Measurements from ENCODE around the gene PINK1.
"Not testable (repeated sequence)": the region's sequence is repeated elsewhere in the genome, so short reads cannot be mapped to it uniquely, and the experiment has no call there.

PINK1 gene

DNA sequence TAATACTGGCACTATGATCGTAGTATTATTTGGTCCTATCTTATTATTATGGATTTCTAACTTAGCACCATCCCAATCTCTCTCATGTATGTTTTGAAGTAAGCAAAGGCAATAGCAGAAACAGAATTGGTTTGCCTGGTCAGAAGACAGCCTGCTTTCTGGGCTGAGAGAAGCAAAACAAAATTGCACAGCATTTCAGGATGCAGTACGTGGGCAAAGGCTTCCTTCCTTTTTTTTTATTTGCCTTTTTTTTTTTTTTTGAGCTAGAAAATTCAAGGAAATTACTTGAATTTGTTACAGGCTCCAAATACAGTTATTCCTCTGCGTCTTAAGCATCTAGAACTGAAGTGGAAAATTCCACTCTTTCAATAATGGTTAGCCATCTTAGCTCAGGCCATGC lies 35.6 kb upstream of the PINK1 start:
- no peak overlapping the region for H3K27ac ChIP-seq (ENCODE audit: low read length)
- H3K36me3 ChIP-seq (ENCODE audit: control insufficient read depth, low read depth, low read length): no peaks in the 10 kb centered on the region
- H3K27me3 ChIP-seq (ENCODE audit: control insufficient read depth, insufficient read depth, low read length): no peaks in the 10 kb centered on the region
- H3K4me1 ChIP-seq (ENCODE audit: control insufficient read depth, low read depth, low read length): no peaks in the 10 kb centered on the region
- H3K9ac ChIP-seq (ENCODE audit: low read length): no peak overlapping the region
- no peaks in the 10 kb centered on the region for H3K9me3 ChIP-seq (ENCODE audit: control insufficient read depth, low read depth, low read length)
- no peak overlapping the region for H3K4me3 ChIP-seq (ENCODE audit: low read length)

DNA sequence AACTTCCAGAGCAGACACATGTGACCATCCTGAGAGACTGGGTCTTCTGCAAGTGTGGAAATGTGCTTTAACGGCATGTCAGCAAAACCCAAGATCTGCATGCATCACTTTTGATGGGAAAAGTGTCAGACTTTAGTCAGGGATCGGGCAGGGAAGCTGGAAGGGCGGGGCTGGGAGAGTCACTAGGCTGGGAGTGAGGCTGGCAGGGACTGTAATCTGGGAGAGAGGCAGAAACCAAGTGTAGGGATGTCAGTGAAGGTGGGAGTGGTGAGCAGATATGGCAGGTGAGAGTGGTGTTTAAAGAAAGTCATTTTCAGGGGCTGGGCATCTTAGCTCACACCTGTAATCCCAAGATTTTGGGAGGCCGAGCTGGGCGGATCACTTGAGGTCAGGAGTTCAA lies 33.1 kb upstream of the PINK1 start:
- no peaks in the 10 kb centered on the region for H3K9me3 ChIP-seq (ENCODE audit: control insufficient read depth, low read depth, low read length)
- H3K9ac ChIP-seq (ENCODE audit: low read length): no peak overlapping the region
- no peak overlapping the region for H3K27ac ChIP-seq (ENCODE audit: low read length)
- no peaks in the 10 kb centered on the region for H3K36me3 ChIP-seq (ENCODE audit: control insufficient read depth, low read depth, low read length)
- H3K27me3 ChIP-seq (ENCODE audit: control insufficient read depth, insufficient read depth, low read length): no peaks in the 10 kb centered on the region
- H3K4me3 ChIP-seq (ENCODE audit: low read length): no peak overlapping the region
- H3K4me1 ChIP-seq (ENCODE audit: control insufficient read depth, low read depth, low read length): no peaks in the 10 kb centered on the region

DNA sequence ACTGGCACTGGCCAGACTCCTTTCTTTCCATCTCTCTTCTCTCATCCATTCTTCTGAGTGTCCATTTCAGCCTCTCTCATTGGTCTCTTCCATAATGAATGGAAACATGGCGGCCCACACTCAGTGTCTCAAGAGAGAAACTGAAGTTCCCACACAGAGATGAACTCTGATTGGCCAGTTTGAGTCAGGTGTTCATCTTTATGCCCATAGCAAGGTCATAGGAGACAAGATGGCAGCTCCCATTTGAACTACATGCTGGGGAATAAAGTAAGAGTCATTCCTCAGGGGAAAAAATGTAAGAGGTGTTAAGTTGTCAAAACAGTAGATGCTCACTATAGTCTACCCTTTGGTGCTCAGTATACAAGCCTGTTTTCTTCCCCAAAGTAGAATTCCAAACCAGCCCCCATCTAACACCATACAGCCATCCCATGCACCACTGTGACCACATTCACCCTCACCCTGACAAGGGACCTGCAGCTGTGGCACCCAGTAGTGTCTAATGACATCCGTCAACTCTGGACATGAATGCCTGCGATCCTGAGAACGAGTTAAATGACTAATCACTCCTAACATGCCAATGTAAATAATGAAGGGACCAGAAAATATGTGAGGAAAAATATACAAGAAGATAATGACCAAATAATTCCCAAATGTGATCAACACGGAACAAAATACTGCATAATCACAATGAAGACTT lies 32.0 kb upstream of the PINK1 start:
- H3K4me1 ChIP-seq (ENCODE audit: control insufficient read depth, low read depth, low read length): no peaks in the 10 kb centered on the region
- no peak overlapping the region for H3K27ac ChIP-seq (ENCODE audit: low read length)
- no peaks in the 10 kb centered on the region for H3K36me3 ChIP-seq (ENCODE audit: control insufficient read depth, low read depth, low read length)
- no peaks in the 10 kb centered on the region for H3K27me3 ChIP-seq (ENCODE audit: control insufficient read depth, insufficient read depth, low read length)
- no peaks in the 10 kb centered on the region for H3K9me3 ChIP-seq (ENCODE audit: control insufficient read depth, low read depth, low read length)
- H3K4me3 ChIP-seq (ENCODE audit: low read length): no peak overlapping the region
- H3K9ac ChIP-seq (ENCODE audit: low read length): no peak overlapping the region

DNA sequence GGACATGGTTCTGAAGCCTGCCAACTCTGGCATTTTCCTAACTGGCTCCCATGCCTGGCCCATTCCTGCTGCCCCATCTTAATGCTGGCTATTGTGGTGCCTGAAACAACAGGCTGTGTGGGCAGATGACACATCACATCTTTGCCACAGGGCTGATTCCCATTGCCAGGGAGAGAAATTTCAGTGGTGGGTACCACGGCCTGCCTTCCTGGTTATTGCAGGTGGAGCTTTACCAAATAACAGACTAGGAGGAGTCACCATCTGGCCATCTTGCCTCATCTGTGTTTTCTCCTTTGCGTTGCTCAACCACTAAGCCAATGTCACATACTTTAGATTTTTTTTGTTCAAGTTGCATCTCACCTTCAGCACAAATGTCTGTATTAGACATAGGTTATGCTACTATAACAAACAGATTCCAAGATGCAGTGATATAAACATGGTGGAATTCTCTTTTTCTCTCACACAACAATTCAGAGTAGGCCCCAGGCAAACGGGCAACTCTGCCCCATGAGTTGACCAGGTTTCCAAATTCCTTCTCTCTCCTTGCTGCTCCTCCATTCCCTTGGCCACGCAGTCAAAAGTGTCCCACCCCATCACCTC lies 30.3 kb upstream of the PINK1 start:
- H3K36me3 ChIP-seq (ENCODE audit: control insufficient read depth, low read depth, low read length): no peaks in the 10 kb centered on the region
- H3K9ac ChIP-seq (ENCODE audit: low read length): no peak overlapping the region
- H3K4me1 ChIP-seq (ENCODE audit: control insufficient read depth, low read depth, low read length): no peaks in the 10 kb centered on the region
- no peaks in the 10 kb centered on the region for H3K9me3 ChIP-seq (ENCODE audit: control insufficient read depth, low read depth, low read length)
- H3K27ac ChIP-seq (ENCODE audit: low read length): no peak overlapping the region
- H3K27me3 ChIP-seq (ENCODE audit: control insufficient read depth, insufficient read depth, low read length): no peaks in the 10 kb centered on the region
- H3K4me3 ChIP-seq (ENCODE audit: low read length): no peak overlapping the region

DNA sequence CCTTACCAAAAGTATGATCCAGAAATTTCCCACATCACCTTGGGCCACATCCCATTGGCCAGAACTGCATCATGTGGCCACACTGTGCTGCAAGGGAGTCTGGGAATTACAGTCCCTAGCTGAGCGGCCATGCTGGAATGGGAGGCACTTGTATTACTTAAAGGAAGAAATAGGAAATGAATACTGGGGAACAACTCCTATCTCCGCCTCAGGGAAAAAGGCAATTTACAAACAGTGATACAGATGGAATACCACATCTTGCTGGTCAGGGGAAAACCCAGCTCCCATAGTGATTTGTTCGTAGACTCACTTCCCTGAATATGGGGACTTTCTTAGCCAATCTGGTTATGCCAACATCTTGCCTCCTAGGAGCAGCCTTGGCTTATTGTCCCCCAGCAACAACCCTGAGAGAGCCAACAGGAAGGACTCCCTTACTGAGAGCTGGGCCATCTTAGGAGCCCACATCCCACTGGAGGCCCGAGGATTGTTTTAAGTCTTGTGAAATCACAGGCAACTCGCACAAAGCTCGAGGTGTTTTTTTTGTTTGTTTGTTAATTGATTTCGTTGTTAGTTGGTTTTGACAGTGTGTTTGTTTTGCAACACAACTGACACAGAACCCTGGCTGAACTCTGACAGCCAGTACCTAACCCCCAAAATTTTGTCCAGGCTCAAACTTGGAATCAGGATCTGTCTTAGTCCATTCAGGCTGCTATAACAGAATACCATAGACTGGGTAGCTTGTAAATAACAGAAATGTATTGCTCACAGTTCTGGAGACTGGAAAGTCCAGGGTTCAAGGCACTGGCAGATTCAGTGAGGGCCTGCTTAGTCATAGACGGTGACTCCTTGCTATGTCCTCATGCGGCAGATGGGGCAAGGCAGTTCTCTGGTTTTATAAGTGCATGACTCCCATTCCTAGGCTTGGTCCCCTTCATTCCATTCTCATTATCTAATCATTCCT lies 29.5 kb upstream of the PINK1 start:
- H3K9me3 ChIP-seq (ENCODE audit: control insufficient read depth, low read depth, low read length): no peaks in the 10 kb centered on the region
- H3K4me1 ChIP-seq (ENCODE audit: control insufficient read depth, low read depth, low read length): no peaks in the 10 kb centered on the region
- no peaks in the 10 kb centered on the region for H3K36me3 ChIP-seq (ENCODE audit: control insufficient read depth, low read depth, low read length)
- no peak overlapping the region for H3K27ac ChIP-seq (ENCODE audit: low read length)
- no peak overlapping the region for H3K4me3 ChIP-seq (ENCODE audit: low read length)
- H3K27me3 ChIP-seq (ENCODE audit: control insufficient read depth, insufficient read depth, low read length): no peaks in the 10 kb centered on the region
- no peak overlapping the region for H3K9ac ChIP-seq (ENCODE audit: low read length)

DNA sequence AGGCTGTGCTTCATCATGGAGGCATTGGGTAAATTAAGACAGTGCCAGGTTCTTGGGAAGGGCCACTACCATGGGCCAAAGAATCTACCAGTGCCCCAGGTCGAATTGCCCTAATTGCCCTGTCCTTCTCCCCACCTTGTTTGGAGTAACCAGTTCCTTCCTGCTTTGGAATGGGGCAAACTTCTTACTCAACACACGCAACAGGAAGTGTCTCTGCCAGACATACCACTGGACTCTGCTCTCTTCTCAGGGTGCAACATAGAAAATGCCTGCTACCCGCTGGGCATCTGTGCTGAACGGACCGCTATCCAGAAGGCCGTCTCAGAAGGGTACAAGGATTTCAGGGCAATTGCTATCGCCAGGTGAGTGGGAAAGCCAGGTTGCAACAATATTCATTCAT lies 28.6 kb upstream of the PINK1 start:
- Histone ChIP-seq H3K9me3 (ENCODE audit: control insufficient read depth, low read depth, low read length) (no peaks in the 10 kb centered on the region), H3K36me3 (ENCODE audit: control insufficient read depth, low read depth, low read length) (no peaks in the 10 kb centered on the region), H3K27me3 (ENCODE audit: control insufficient read depth, insufficient read depth, low read length) (no peaks in the 10 kb centered on the region), H3K9ac (ENCODE audit: low read length) (no peak overlapping the region), H3K27ac (ENCODE audit: low read length) (no peak overlapping the region), H3K4me3 (ENCODE audit: low read length) (no peak overlapping the region), H3K4me1 (ENCODE audit: control insufficient read depth, low read depth, low read length) (peaks cover 3% of the 10 kb centered on the region)

DNA sequence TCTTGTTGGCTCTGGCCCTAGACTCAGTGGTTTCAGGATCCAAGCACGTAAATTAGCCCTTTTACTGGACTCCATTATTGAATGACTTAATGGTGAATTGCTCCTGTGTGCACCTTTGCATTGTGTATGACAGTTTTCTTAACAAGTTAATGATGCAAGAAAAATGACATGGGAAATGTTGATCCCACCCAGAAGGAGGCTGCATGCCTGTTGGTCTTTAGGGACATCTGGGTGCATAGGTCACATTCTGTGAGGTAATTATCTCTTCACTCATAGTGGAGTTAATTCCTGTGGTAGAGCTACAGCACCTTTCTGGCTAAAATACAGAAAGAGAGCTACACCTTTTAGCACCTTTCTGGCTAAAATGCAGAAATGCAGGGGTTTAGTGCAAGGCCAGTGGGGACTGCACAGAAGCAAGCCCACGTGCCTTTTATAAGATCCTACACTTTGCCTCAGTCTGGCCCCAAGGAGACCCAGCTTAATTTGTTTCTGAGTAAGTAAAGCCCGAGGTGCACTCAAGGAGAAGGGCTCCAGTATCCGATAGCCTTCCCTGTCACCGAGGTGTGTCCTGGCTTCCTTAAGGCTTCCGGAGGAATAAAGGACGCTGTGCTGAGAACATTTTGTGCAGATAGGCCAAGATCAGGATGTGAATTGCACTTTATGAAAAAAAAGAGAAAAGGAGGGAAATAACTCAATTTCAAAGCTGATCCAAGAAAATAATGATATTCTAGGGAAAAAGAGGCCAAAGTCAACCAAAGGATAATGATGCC lies 26.3 kb upstream of the PINK1 start:
- H3K36me3 ChIP-seq (ENCODE audit: control insufficient read depth, low read depth, low read length); H3K9me3 ChIP-seq (ENCODE audit: control insufficient read depth, low read depth, low read length); H3K9ac ChIP-seq (ENCODE audit: low read length); H3K4me3 ChIP-seq (ENCODE audit: low read length); H3K27ac ChIP-seq (ENCODE audit: low read length); H3K4me1 ChIP-seq (ENCODE audit: control insufficient read depth, low read depth, low read length); H3K27me3 ChIP-seq (ENCODE audit: control insufficient read depth, insufficient read depth, low read length): not testable (repeated sequence)

DNA sequence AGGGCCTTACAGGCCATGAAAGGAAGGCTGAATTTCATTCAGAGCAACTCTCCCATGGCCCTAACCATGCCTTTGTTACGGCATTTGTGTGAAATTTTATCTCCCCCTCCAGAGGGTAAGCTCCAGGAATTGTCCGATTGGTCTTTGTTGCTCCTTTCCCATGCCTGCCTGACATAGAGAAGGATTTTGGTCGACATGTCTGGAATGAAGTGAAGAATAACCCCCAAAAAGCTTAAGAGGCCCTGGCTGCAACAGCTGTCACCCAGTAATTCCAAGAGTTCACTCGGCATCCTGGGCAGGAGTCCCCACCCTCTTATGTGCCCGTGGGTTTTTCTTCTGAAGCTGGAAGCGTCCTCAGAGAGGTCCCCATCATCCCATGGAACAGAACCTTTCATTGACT lies 23.7 kb upstream of the PINK1 start:
- Histone ChIP-seq H3K27me3 (ENCODE audit: control insufficient read depth, insufficient read depth, low read length) (no peaks in the 10 kb centered on the region), H3K27ac (ENCODE audit: low read length) (no peak overlapping the region), H3K4me3 (ENCODE audit: low read length) (no peak overlapping the region), H3K9ac (ENCODE audit: low read length) (no peak overlapping the region), H3K4me1 (ENCODE audit: control insufficient read depth, low read depth, low read length) (peaks cover 11% of the 10 kb centered on the region), H3K36me3 (ENCODE audit: control insufficient read depth, low read depth, low read length) (no peaks in the 10 kb centered on the region), H3K9me3 (ENCODE audit: control insufficient read depth, low read depth, low read length) (no peaks in the 10 kb centered on the region)

DNA sequence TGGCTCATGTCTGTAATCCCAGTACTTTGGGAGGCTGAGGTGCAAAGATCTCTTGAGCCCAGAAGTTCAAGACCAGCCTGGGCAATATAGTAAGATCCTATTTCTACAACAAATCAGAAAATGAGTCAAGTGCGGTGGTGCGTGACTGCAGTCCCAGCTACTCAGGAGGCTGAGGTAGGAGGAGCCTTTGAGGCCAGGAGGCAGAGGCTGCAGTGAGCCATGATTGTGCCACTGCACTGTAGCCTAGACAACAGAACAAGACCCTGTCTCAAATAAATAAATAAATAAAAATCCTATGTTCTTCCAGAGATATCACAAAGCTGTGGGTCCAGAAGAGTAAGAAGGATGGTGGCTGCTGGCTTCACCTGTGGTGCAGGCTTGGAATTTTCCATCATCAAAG lies 22.3 kb upstream of the PINK1 start:
- H3K27me3 ChIP-seq (ENCODE audit: control insufficient read depth, insufficient read depth, low read length): no peaks in the 10 kb centered on the region
- H3K27ac ChIP-seq (ENCODE audit: low read length): no peak overlapping the region
- no peaks in the 10 kb centered on the region for H3K9me3 ChIP-seq (ENCODE audit: control insufficient read depth, low read depth, low read length)
- no peak overlapping the region for H3K9ac ChIP-seq (ENCODE audit: low read length)
- peaks cover 11% of the 10 kb centered on the region for H3K4me1 ChIP-seq (ENCODE audit: control insufficient read depth, low read depth, low read length)
- no peaks in the 10 kb centered on the region for H3K36me3 ChIP-seq (ENCODE audit: control insufficient read depth, low read depth, low read length)
- no peak overlapping the region for H3K4me3 ChIP-seq (ENCODE audit: low read length)

DNA sequence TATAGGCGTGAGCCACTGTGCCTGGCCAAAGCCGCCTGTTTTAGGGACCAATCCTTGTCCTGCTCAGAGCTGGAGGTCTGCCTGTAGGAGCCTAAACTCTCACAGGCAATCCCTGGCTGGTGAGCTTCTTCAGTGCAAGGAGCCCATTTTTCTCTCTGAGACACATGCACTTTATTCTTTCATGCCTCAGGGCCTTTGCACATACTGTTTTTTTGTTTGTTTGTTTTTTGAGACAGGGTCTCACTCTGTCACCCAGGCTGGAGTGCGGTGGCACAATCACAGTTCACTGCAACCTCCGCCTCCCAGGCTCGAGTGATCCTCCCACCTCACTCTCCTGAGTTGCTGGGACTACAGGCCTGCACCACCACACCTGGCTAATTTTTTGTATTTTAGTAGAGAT lies 21.6 kb upstream of the PINK1 start:
- no peak overlapping the region for H3K9ac ChIP-seq (ENCODE audit: low read length)
- no peak overlapping the region for H3K4me3 ChIP-seq (ENCODE audit: low read length)
- no peaks in the 10 kb centered on the region for H3K9me3 ChIP-seq (ENCODE audit: control insufficient read depth, low read depth, low read length)

DNA sequence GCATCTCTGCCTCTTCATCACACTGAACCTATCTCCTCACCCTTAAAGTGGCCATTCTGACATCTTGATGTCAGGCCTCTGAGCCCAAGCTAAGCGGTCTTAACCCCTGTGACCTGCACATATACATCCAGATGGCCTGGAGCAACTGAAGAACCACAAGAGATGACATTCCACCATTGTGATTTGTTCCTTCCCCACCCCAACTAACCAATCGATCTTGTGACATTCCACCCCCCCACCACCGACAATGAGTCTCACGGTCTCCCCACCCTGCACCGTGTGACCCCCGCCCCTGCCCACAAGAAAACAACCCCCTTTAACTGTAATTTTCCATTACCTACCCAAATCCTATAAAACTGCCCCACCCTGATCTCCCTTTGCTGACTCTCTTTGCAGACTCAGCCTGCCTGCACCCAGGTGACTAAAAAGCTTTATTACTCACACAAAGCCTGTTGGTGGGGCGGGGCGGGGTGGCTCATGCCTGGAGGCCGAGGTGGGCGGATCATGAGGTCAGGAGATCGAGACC lies 21.0 kb upstream of the PINK1 start:
- H3K36me3 ChIP-seq (ENCODE audit: control insufficient read depth, low read depth, low read length): no peaks in the 10 kb centered on the region
- no peaks in the 10 kb centered on the region for H3K27me3 ChIP-seq (ENCODE audit: control insufficient read depth, insufficient read depth, low read length)
- H3K9ac ChIP-seq (ENCODE audit: low read length): no peak overlapping the region
- H3K4me1 ChIP-seq (ENCODE audit: control insufficient read depth, low read depth, low read length): peaks cover 11% of the 10 kb centered on the region
- H3K4me3 ChIP-seq (ENCODE audit: low read length): no peak overlapping the region
- no peaks in the 10 kb centered on the region for H3K9me3 ChIP-seq (ENCODE audit: control insufficient read depth, low read depth, low read length)
- no peak overlapping the region for H3K27ac ChIP-seq (ENCODE audit: low read length)

More for the DNA sequence above, 21.6 kb upstream of the PINK1 start:
- H3K4me1 ChIP-seq (ENCODE audit: control insufficient read depth, low read depth, low read length): peaks cover 11% of the 10 kb centered on the region
- no peaks in the 10 kb centered on the region for H3K27me3 ChIP-seq (ENCODE audit: control insufficient read depth, insufficient read depth, low read length)
- no peak overlapping the region for H3K27ac ChIP-seq (ENCODE audit: low read length)
- H3K36me3 ChIP-seq (ENCODE audit: control insufficient read depth, low read depth, low read length): no peaks in the 10 kb centered on the region

Measured in iPS-18a (cell line).